HG02852 (cell line): ENCODE results near the gene USP1.

Experiments used
- ATAC-seq: cut with Tn5 transposase; IDR thresholded peaks from one replicate; pipeline ENCODE4 v1.9.1; 2021; ENCODE audit warnings: mild to moderate bottlenecking, moderate library complexity; ENCODE audit not compliant: unreplicated experiment

Gene USP1, protein sequence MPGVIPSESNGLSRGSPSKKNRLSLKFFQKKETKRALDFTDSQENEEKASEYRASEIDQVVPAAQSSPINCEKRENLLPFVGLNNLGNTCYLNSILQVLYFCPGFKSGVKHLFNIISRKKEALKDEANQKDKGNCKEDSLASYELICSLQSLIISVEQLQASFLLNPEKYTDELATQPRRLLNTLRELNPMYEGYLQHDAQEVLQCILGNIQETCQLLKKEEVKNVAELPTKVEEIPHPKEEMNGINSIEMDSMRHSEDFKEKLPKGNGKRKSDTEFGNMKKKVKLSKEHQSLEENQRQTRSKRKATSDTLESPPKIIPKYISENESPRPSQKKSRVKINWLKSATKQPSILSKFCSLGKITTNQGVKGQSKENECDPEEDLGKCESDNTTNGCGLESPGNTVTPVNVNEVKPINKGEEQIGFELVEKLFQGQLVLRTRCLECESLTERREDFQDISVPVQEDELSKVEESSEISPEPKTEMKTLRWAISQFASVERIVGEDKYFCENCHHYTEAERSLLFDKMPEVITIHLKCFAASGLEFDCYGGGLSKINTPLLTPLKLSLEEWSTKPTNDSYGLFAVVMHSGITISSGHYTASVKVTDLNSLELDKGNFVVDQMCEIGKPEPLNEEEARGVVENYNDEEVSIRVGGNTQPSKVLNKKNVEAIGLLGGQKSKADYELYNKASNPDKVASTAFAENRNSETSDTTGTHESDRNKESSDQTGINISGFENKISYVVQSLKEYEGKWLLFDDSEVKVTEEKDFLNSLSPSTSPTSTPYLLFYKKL

DNA sequence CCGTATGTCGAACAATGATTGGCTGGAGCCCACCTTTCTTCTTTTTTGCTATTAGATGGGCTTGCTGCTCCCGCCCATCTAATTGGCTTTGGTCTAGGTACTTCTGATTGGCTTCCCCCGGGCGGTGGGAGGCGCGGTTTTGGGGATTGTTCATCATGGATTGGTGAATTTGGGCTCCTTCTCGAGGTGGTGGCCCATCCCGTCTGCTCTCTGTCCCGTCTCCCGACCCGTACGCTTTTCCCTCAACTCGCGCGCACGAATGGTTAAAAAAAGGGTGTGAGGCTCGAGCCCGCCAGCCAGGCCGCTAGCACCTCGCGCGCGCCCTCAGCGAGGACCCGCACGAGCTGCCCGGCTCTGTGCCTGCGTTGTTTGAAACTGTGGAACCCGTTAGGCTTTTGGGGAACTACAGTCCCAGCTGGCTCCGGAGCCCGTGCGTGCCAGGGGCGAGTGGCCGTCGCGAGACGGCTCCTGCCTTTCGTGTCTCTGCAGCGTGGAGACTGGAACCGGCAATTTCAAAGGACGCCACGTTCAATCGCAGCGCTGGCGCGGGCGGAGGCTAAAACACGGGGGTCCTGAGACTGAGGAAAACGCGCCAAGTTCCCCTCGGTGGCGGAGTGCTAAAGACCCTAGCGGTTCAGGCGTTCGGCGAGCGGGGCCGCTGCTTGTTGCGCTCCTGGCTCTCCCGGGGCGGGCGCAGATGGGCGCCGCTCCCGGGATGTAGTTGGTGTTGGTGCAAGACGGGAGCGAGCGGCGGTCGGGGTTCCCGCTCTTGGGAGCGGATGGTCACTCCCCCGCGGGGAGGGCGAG is at the start of gene USP1:
Gene USP1, plus strand, starts transcription at position 584 of the 807 bp plus-strand sequence. CDS start 2,819 bp downstream, outside the sequence.
- peak; percentile 69 for ATAC-seq

- ATAC-seq = no peak
Measured at GRCh38 chr1:62389531-62389930, 47.3 kb upstream of the USP1 start.

- no peak for ATAC-seq
Measured at GRCh38 chr1:62390071-62390470, 46.8 kb upstream of the USP1 start.

GRCh38 chr1:62391369-62391971 is 45.4 kb upstream of the USP1 start:
- ATAC-seq = no peak

DNA sequence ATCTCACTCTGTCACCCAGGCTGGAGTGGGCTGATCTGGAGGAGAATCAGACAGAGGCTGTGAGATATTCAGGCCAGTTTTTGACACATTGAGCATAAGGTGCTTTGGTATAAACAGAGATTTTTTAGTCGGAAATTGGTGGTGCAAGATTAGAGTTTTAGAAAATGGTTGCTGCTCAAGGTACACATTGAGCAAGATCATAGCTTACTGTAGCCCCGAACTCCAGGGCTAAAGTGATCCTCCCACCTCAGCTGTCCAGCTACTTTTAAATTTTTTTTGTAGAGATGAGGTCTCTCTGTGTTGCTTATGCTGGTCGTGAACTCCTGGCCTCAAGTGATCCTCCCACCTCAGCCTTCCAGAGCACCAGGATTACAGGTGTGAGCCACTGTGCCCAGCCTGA is 43.9 kb upstream of the USP1 start:
- no peak for ATAC-seq

DNA sequence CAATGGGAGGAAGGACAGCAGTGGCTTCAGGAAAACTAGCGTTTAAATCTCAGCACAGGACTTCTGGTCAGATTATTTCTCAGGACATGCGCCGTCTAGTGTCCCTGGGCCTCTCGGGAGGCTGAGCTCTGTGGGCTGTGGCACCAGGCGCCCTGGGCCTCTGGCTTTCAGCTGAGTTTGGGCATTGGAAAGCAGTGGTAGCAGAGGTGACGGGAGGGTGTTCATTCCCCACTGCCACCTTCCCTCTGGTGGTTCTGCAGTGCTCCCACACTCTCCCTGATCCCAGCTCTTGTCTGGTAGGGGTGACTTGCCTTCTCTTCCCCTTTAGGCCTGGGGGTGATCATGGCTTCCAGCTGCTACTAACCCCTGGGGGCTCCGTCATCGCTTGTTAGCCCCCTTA is 42.2 kb upstream of the USP1 start:
- no peak for ATAC-seq

- ATAC-seq = no peak
Measured at GRCh38 chr1:62395291-62395690, 41.6 kb upstream of the USP1 start.

DNA sequence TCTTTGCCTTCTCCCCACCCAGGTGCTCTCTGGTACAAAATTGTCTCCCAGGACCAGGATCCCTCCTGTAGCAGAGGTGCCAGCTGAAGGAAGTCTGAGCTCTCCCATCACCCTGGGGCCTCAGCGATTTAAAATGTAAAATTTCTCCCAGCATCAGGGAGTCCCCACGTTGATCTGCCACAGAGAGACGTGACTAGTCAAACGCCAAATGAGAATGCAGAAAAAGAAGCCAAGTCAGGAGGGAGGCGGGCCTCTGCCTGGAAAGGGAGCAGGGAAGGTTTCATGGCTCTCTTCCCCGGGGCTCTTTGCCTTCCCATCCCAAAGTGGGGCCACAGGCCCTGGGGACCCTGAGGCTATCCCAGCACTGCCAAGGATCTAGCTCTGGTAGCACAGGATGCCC is 40.0 kb upstream of the USP1 start:
- ATAC-seq = no peak

- no peak for ATAC-seq
Measured at GRCh38 chr1:62397301-62397700, 39.5 kb upstream of the USP1 start.

DNA sequence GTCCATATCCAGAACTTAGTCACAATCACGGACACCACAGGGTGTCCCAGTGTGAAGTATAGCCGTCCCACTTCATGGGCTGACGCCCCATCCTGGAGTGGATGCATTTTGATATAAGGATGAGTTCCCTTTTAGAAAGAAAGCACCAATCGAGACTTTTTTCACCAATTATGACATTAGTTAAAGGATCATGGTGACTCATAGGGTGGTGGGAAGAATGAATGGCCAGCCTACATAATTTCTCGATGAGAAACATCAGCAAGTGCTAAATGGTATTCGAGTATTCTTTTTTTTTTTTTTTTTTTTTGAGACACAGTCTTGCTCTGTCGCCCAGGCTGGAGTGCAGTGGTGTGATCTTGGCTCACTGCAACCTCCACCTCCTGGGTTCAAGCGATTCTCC is 38.5 kb upstream of the USP1 start:
- no peak for ATAC-seq

GRCh38 chr1:62401034-62401760 is 35.7 kb upstream of the USP1 start:
- ATAC-seq = no peak

- ATAC-seq = no peak
Measured at GRCh38 chr1:62405247-62405646, 31.6 kb upstream of the USP1 start.

DNA sequence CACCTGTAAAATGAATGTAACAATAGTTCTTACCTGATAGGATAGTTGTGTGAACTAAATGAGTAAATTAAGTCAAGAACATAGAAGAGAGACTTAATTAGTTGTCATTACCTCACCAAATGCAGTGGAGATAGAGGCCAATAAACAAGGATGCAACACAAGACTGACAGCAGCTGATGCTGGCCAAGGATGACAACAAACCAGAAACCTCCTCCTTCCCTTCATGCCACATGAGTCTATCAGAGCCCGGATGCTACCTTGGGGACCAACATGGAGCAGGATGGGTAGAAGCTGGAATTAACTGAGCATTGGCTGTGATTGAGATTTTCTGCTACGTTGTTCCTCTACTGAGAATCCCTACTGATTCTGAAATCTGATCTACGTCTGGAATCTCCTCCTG is 30.3 kb upstream of the USP1 start:
- no peak for ATAC-seq

DNA sequence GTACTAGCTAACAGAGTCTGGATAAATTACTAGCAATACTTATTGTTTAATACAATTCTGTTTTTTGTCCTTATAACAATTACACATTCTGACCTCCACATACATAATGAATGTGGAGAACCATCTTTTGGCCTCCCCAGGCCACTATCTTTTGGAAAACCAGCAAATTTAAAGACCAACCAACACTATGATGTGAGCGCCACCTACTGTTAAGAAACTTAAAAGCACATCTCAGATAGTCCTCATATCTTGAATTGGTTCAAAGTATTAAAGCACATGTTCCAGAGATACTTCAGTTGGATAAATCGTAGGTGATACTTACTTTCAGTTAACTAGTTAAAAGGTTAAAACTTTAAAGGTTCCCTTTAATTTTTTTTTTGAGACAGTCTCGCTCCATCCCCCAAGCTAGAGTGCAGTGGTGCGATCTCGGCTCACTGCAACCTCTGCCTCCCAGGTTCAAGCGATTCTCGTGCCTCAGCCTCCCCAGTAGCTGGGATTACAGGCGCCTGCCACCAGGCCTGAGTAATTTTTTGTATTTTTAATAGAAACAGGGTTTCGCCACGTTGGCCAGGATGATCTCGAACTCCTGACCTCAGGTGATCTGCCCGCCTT is 29.3 kb upstream of the USP1 start:
- no peak for ATAC-seq

DNA sequence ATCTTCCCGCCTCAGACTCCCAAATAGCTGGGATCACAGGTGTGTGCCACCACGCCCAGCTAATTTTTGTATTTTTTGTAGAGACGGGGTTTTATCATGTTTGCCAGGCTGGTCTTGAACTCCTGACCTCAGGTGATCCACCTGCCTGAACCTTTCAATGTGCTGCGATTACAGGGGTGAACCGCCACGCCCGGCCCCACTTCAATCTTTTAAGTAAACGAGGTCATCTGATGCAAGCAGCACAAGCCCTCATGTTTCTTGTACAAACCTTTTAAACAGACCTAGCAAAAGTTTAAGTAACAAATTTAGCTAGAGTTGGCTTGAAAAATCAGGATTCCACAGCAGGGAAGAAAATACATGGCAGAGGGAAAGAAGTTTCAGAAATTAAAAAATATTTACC is 21.2 kb upstream of the USP1 start:
- ATAC-seq = no peak

GRCh38 chr1:62417351-62417999 is 19.4 kb upstream of the USP1 start:
- no peak for ATAC-seq

DNA sequence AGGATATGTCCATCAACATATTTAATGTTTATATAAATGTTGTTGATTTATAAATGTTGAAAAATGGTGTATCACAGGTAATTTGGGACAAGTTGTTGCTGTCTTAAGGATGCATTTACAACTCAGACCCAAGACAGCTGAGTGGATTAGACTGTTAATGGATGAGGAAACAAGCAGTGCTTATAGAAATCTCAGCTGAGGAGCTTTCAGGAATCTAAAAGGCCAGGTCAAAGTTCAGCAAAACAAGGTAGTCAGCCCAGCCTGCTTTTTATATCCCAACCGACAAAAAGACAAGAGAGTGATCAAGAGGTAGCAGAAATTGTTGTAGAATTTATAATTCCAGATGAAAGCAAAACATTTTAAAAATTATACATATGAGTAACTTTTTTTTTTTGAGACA is 16.6 kb upstream of the USP1 start:
- no peak for ATAC-seq

DNA sequence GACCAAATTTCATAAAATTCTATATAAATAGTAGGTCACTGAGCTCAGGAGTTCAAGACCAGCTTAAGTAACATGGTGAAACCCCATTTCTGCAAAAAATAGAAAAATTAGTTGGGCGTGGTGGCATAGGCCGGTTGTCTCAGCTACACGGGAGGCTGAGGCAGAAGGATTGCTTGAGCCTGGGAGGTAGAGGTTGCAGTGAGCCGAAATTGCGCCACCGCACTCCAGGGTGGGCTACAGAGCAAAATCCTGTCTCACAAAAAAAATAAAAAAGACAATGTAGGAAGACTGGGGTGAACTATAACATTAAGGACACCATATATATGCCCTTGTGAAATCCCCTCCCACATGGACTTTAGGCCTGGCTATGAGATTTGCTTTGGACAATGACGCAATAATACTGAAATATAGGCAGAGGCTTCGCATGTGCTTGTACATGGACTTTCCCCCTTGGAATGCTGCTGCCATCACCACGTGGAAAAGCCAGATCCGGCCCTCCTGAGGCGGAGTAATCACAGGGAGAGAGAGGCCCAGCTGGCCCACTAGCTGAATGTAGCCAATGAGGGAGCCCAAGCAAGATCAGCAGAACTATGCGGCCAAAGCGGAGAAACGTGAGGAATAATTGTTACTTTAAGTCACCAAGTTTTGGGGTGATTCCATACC is 13.1 kb upstream of the USP1 start:
- ATAC-seq = no peak

GRCh38 chr1:62424411-62424810 is 12.4 kb upstream of the USP1 start:
- ATAC-seq = no peak
